HEK293 (cell line): ENCODE results near the gene AFAP1L2.

Experiments
- CTCF ChIA-PET: fragments of 350-600 bp; formaldehyde crosslinking; extraction: SDS; loops from one replicate; lab custom pipeline; 2021; ENCODE audit warnings: antibody characterized with exemption; lab: Yijun Ruan, JAX
- POLR2A ChIA-PET: fragments of 300-600 bp; formaldehyde crosslinking; extraction: SDS; loops from one replicate; lab custom pipeline; 2020; ENCODE audit warnings: antibody characterized with exemption, inconsistent platforms; lab: Yijun Ruan, JAX
- H3K27ac ChIP-seq: fragments of 200-500 bp; sonication (Bioruptor generic); 2 replicates; pipeline ENCODE4 v1.5.1; 2014; ENCODE audit warnings: low read depth, low read length, control low read depth, inconsistent platforms; ENCODE audit errors: extremely low read depth
- H3K36me3 ChIP-seq, 2 experiments: fragments of 200-500 bp in 1 of 2; sonication (Bioruptor generic) in 1 of 2; 1 replicate in 1 of 2; 2 replicates in 1 of 2; pipeline ENCODE4 v1.5.1; 2014 to 2017; ENCODE audit warnings: inconsistent platforms in 2 of 2, low read length in 2 of 2; ENCODE audit not compliant: control insufficient read depth in 2 of 2, insufficient read depth in 1 of 2
- H3K4me1 ChIP-seq: fragments of 200-500 bp; sonication (Bioruptor generic); 2 replicates; pipeline ENCODE4 v1.5.1; 2014; ENCODE audit warnings: mild to moderate bottlenecking, low read length, inconsistent platforms; ENCODE audit not compliant: control insufficient read depth, insufficient read depth
- H3K4me3 ChIP-seq: 2 replicates; pipeline ENCODE4 v1.5.1; 2011; ENCODE audit warnings: low read depth, mild to moderate bottlenecking, control low read depth, low read length, moderate library complexity
- H3K9me3 ChIP-seq: fragments of 200-500 bp; sonication (Bioruptor generic); 2 replicates; pipeline ENCODE4 v1.5.1; 2014; ENCODE audit warnings: low read depth, low read length, inconsistent platforms; ENCODE audit not compliant: control insufficient read depth, insufficient read depth
- GLI4 ChIP-seq: fragments of 450-650 bp; formaldehyde crosslinking; IDR thresholded peaks from 2 replicates; pipeline ENCODE4 v1.5.1; 2016; ENCODE audit warnings: missing biosample characterization, missing genetic modification characterization
- GLIS2 ChIP-seq: fragments of 450-650 bp; formaldehyde crosslinking; IDR thresholded peaks from 2 replicates; pipeline ENCODE4 v1.5.1; 2016; ENCODE audit warnings: missing biosample characterization, missing genetic modification characterization
- HOXC10 ChIP-seq: sonication (generic); formaldehyde crosslinking; IDR thresholded peaks from 2 replicates; pipeline ENCODE4 v1.8.1; 2023; ENCODE audit warnings: mild to moderate bottlenecking, missing genetic modification reagents
- HOXD13 ChIP-seq: sonication (generic); formaldehyde crosslinking; IDR thresholded peaks from 2 replicates; pipeline ENCODE4 v1.8.0; 2022; ENCODE audit warnings: missing genetic modification reagents, borderline replicate concordance
- KLF16 ChIP-seq: fragments of 450-650 bp; formaldehyde crosslinking; IDR thresholded peaks from 2 replicates; pipeline ENCODE4 v1.5.1; 2017; ENCODE audit warnings: missing biosample characterization, missing genetic modification characterization
- MYNN ChIP-seq: fragments of 450-650 bp; formaldehyde crosslinking; IDR thresholded peaks from 2 replicates; pipeline ENCODE4 v1.5.1; 2016; ENCODE audit warnings: missing biosample characterization, missing genetic modification characterization, borderline replicate concordance
- MZF1 ChIP-seq: fragments of 450-650 bp; formaldehyde crosslinking; IDR thresholded peaks from 2 replicates; pipeline ENCODE4 v1.5.1; 2017; ENCODE audit warnings: missing biosample characterization, missing genetic modification characterization, borderline replicate concordance
- RBAK ChIP-seq: fragments of 450-650 bp; formaldehyde crosslinking; IDR thresholded peaks from 2 replicates; pipeline ENCODE4 v1.5.1; 2016; ENCODE audit warnings: missing biosample characterization, missing genetic modification characterization
- SCRT2 ChIP-seq: fragments of 450-650 bp; formaldehyde crosslinking; IDR thresholded peaks from 2 replicates; pipeline ENCODE4 v1.5.1; 2016; ENCODE audit warnings: missing biosample characterization, missing genetic modification characterization
- SP3 ChIP-seq: fragments of 450-650 bp; formaldehyde crosslinking; IDR thresholded peaks from 2 replicates; pipeline ENCODE4 v1.5.1; 2016; ENCODE audit warnings: missing biosample characterization, missing genetic modification characterization
- YY1 ChIP-seq: fragments of 450-650 bp; formaldehyde crosslinking; IDR thresholded peaks from 2 replicates; pipeline ENCODE4 v1.5.1; 2018; ENCODE audit warnings: missing biosample characterization, missing genetic modification characterization
- ZBTB17 ChIP-seq: fragments of 450-650 bp; formaldehyde crosslinking; IDR thresholded peaks from 2 replicates; pipeline ENCODE4 v1.5.1; 2016; ENCODE audit warnings: missing biosample characterization, missing genetic modification characterization
- ZBTB20 ChIP-seq: fragments of 450-650 bp; formaldehyde crosslinking; IDR thresholded peaks from 2 replicates; pipeline ENCODE4 v1.5.1; 2016; ENCODE audit warnings: missing biosample characterization, missing genetic modification characterization
- ZBTB21 ChIP-seq: fragments of 450-650 bp; formaldehyde crosslinking; IDR thresholded peaks from 2 replicates; pipeline ENCODE4 v1.5.1; 2017; ENCODE audit warnings: missing biosample characterization, missing genetic modification characterization
- ZNF112 ChIP-seq: fragments of 450-650 bp; formaldehyde crosslinking; IDR thresholded peaks from 2 replicates; pipeline ENCODE4 v1.5.0; 2017; ENCODE audit warnings: missing biosample characterization, missing genetic modification characterization
- ZNF133 ChIP-seq: fragments of 450-650 bp; formaldehyde crosslinking; IDR thresholded peaks from 2 replicates; pipeline ENCODE4 v1.5.1; 2016; ENCODE audit warnings: missing biosample characterization, missing genetic modification characterization
- ZNF138 ChIP-seq: fragments of 450-650 bp; formaldehyde crosslinking; IDR thresholded peaks from 2 replicates; pipeline ENCODE4 v1.5.1; 2016; ENCODE audit warnings: missing biosample characterization, missing genetic modification characterization, borderline replicate concordance
- ZNF146 ChIP-seq: fragments of 450-650 bp; formaldehyde crosslinking; IDR thresholded peaks from 2 replicates; pipeline ENCODE4 v1.5.1; 2016; ENCODE audit warnings: missing biosample characterization, missing genetic modification characterization
- ZNF16 ChIP-seq: fragments of 450-650 bp; formaldehyde crosslinking; IDR thresholded peaks from 2 replicates; pipeline ENCODE4 v1.5.1; 2016; ENCODE audit warnings: low read depth, missing biosample characterization, missing genetic modification characterization
- ZNF169 ChIP-seq: fragments of 450-650 bp; formaldehyde crosslinking; IDR thresholded peaks from 2 replicates; pipeline ENCODE4 v1.5.1; 2016; ENCODE audit warnings: missing biosample characterization, missing genetic modification characterization
- ZNF184 ChIP-seq: fragments of 450-650 bp; IDR thresholded peaks from 2 replicates; pipeline ENCODE4 v1.5.1; 2018; ENCODE audit warnings: missing biosample characterization, mild to moderate bottlenecking, missing genetic modification characterization
- ZNF266 ChIP-seq: fragments of 450-650 bp; formaldehyde crosslinking; IDR thresholded peaks from 2 replicates; pipeline ENCODE4 v1.5.1; 2016; ENCODE audit warnings: missing biosample characterization, missing genetic modification characterization, low read depth
- ZNF335 ChIP-seq: fragments of 450-650 bp; formaldehyde crosslinking; conservative IDR thresholded peaks from 2 replicates; pipeline ENCODE4 v1.5.1; 2016; ENCODE audit warnings: missing biosample characterization, missing genetic modification characterization
- ZNF341 ChIP-seq: fragments of 450-650 bp; formaldehyde crosslinking; IDR thresholded peaks from 2 replicates; pipeline ENCODE4; 2016; ENCODE audit warnings: low read depth, missing biosample characterization, missing genetic modification characterization
- ZNF501 ChIP-seq: fragments of 450-650 bp; formaldehyde crosslinking; IDR thresholded peaks from 2 replicates; pipeline ENCODE4 v1.5.1; 2016; ENCODE audit warnings: missing biosample characterization, missing genetic modification characterization
- ZNF658 ChIP-seq: fragments of 450-650 bp; formaldehyde crosslinking; IDR thresholded peaks from 2 replicates; pipeline ENCODE4; 2016; ENCODE audit warnings: missing biosample characterization, missing genetic modification characterization
- ZNF707 ChIP-seq: fragments of 450-650 bp; formaldehyde crosslinking; IDR thresholded peaks from 2 replicates; pipeline ENCODE4 v1.5.1; 2016; ENCODE audit warnings: missing biosample characterization, missing genetic modification characterization
- ZNF785 ChIP-seq: fragments of 450-650 bp; formaldehyde crosslinking; IDR thresholded peaks from 2 replicates; pipeline ENCODE4 v1.5.1; 2016; ENCODE audit warnings: missing biosample characterization, missing genetic modification characterization
- TF ChIP-seq, protein P1 (sequence below): fragments of 450-650 bp; formaldehyde crosslinking; IDR thresholded peaks from 2 replicates; pipeline ENCODE4 v1.5.1; 2016; ENCODE audit warnings: missing biosample characterization, missing genetic modification characterization, borderline replicate concordance
- TF ChIP-seq, protein P2 (sequence below): fragments of 450-650 bp; formaldehyde crosslinking; IDR thresholded peaks from 2 replicates; pipeline ENCODE4 v1.5.1; 2016; ENCODE audit warnings: missing biosample characterization, missing genetic modification characterization, borderline replicate concordance
- TF ChIP-seq, protein P3 (sequence below): fragments of 450-650 bp; formaldehyde crosslinking; IDR thresholded peaks from 2 replicates; pipeline ENCODE4 v1.5.0; 2017; ENCODE audit warnings: missing biosample characterization, missing genetic modification characterization, borderline replicate concordance

Gene AFAP1L2

DNA sequence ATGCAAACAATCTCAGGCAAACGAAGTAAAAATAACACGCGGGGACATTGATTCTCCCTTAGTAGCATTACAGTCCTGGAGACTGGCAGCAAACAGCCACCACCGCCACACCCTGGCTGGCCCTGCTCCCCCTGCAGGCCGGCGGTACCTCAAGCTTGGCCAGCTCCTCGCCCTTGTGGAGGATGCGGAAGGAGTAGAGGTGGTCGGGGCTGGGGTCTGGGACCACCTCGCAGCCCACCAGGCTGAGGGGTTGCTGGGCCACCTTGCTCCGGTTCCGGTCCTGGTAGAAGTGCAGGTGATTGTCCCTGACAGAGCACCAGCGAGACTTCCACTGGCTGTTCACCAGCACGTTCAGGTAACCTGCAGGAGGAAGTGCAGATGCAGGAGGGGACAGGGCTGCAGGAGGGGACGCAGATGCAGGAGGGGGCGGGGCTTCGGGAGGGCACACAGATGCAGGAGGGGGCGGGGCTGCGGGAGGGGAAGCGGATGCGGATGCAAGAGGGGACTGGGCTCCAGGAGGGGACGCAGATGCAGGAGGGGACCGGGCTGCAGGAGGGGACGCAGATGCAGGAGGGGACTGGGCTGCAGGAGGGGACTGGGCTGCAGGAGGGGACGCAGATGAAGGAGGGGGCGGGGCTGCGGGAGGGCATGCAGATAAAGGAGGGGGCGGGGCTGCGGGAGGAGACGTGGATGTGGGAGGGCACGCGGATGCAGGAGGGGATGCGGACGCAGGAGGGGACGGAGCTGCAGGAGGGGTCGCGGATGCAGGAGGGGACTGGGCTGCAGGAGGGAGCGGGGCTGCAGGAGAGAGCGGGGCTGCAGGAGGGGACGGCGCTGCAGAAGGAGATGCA is 99.5 kb downstream of the AFAP1L2 start:
- Histone ChIP-seq H3K4me3 (peak overlapping the region; percentile 16), H3K9me3 (no peaks in the 10 kb centered on the region), H3K27ac (no peak overlapping the region), H3K4me1 (no peaks in the 10 kb centered on the region), H3K36me3 (no peaks in the 10 kb centered on the region)
- POLR2A ChIA-PET: interaction anchor here (1.3 kb wide), 1 partner anchor 99 kb away, joined by 3 read pairs; no protein-coding TSS in a partner anchor
- CTCF ChIA-PET: interaction anchor here (0.5 to 3.1 kb wide), 64 partner anchors 7 to 890 kb away, joined by 3 to 30 read pairs (median 5); partner anchors contain the start of gene CCDC186
- TF ChIP-seq SP3 (peak; percentile 44), ZNF16 (no peak), YY1 (tag by site-specific recombination) (no peak), RBAK (no peak), ZNF184 (no peak), ZNF266 (no peak), MYNN (tag by site-specific recombination) (no peak), ZNF138 (tag by site-specific recombination) (no peak), GLI4 (tag by site-specific recombination) (no peak), ZNF169 (tag by site-specific recombination) (no peak), HOXD13 (CRISPR knock-in tag) (no peak), ZNF146 (no peak), ZNF341 (peak; percentile 27; the same call in 1 of the 2 replicates), SCRT2 (no peak), ZNF501 (tag by site-specific recombination) (no peak; the same call in 1 of the 2 replicates), ZBTB20 (tag by site-specific recombination) (0 out of 2 replicates have a peak, but pooled peaks have one; percentile 35), GLIS2 (tag by site-specific recombination) (peak; percentile 62), HOXC10 (CRISPR knock-in tag) (no peak), ZNF335 (tag by site-specific recombination) (peak; percentile 18), ZNF658 (tag by site-specific recombination) (no peak), ZNF133 (tag by site-specific recombination) (no peak), ZNF112 (tag by site-specific recombination) (no peak), ZBTB21 (tag by site-specific recombination) (0 out of 2 replicates have a peak, but pooled peaks have one; percentile 10), ZNF785 (no peak), ZBTB17 (peak; percentile 75; the same call in 1 of the 2 replicates), MZF1 (tag by site-specific recombination) (no peak), ZNF707 (no peak), KLF16 (tag by site-specific recombination) (no peak)
- TF ChIP-seq, protein P1, sequence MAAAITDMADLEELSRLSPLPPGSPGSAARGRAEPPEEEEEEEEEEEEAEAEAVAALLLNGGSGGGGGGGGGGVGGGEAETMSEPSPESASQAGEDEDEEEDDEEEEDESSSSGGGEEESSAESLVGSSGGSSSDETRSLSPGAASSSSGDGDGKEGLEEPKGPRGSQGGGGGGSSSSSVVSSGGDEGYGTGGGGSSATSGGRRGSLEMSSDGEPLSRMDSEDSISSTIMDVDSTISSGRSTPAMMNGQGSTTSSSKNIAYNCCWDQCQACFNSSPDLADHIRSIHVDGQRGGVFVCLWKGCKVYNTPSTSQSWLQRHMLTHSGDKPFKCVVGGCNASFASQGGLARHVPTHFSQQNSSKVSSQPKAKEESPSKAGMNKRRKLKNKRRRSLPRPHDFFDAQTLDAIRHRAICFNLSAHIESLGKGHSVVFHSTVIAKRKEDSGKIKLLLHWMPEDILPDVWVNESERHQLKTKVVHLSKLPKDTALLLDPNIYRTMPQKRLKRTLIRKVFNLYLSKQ (tag by site-specific recombination): no peak
- TF ChIP-seq, protein P2, sequence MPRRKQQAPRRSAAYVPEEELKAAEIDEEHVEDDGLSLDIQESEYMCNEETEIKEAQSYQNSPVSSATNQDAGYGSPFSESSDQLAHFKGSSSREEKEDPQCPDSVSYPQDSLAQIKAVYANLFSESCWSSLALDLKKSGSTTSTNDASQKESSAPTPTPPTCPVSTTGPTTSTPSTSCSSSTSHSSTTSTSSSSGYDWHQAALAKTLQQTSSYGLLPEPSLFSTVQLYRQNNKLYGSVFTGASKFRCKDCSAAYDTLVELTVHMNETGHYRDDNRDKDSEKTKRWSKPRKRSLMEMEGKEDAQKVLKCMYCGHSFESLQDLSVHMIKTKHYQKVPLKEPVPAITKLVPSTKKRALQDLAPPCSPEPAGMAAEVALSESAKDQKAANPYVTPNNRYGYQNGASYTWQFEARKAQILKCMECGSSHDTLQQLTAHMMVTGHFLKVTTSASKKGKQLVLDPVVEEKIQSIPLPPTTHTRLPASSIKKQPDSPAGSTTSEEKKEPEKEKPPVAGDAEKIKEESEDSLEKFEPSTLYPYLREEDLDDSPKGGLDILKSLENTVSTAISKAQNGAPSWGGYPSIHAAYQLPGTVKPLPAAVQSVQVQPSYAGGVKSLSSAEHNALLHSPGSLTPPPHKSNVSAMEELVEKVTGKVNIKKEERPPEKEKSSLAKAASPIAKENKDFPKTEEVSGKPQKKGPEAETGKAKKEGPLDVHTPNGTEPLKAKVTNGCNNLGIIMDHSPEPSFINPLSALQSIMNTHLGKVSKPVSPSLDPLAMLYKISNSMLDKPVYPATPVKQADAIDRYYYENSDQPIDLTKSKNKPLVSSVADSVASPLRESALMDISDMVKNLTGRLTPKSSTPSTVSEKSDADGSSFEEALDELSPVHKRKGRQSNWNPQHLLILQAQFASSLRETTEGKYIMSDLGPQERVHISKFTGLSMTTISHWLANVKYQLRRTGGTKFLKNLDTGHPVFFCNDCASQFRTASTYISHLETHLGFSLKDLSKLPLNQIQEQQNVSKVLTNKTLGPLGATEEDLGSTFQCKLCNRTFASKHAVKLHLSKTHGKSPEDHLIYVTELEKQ (tag by site-specific recombination): no peak
- TF ChIP-seq, protein P3, sequence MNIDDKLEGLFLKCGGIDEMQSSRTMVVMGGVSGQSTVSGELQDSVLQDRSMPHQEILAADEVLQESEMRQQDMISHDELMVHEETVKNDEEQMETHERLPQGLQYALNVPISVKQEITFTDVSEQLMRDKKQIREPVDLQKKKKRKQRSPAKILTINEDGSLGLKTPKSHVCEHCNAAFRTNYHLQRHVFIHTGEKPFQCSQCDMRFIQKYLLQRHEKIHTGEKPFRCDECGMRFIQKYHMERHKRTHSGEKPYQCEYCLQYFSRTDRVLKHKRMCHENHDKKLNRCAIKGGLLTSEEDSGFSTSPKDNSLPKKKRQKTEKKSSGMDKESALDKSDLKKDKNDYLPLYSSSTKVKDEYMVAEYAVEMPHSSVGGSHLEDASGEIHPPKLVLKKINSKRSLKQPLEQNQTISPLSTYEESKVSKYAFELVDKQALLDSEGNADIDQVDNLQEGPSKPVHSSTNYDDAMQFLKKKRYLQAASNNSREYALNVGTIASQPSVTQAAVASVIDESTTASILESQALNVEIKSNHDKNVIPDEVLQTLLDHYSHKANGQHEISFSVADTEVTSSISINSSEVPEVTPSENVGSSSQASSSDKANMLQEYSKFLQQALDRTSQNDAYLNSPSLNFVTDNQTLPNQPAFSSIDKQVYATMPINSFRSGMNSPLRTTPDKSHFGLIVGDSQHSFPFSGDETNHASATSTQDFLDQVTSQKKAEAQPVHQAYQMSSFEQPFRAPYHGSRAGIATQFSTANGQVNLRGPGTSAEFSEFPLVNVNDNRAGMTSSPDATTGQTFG (tag by site-specific recombination): no peak
